Measurements from ENCODE around the gene COX7A2L.

- TF ChIP-seq POLR2AphosphoS5 (IDR thresholded peaks at IDR 0.05; ENCODE audit: borderline replicate concordance, low read depth, low read length) (no peak), EZH2 (IDR thresholded peaks at IDR 0.05) (no peak)
These were observed 5.4 kb upstream of the COX7A2L start for GRCh38 chr2:42366411-42366810.

Data from SK-N-MC (cell line).